Panc1 (cell line): ENCODE results near the gene GALNT9.

Experiments
- CTCF ChIP-seq: fragments of 450-650 bp; IDR thresholded peaks from 2 replicates; pipeline ENCODE4 v1.5.1; 2017; ENCODE audit warnings: mild to moderate bottlenecking
- POLR2AphosphoS5 ChIP-seq: IDR thresholded peaks from 2 replicates; pipeline ENCODE4 v1.6.1; 2012; ENCODE audit warnings: mild to moderate bottlenecking, low read depth, low read length, moderate library complexity
- REST ChIP-seq, 2 experiments: IDR thresholded peaks; 2 replicates each; pipeline ENCODE4 v1.6.1; 2011 to 2012; ENCODE audit warnings: low read depth in 2 of 2, control low read depth in 1 of 2, low read length in 1 of 2, mild to moderate bottlenecking in 1 of 2, moderate library complexity in 1 of 2; ENCODE audit not compliant: insufficient read depth in 1 of 2
- SIN3A ChIP-seq: IDR thresholded peaks from 2 replicates; pipeline ENCODE4 v1.6.1; 2012; ENCODE audit warnings: low read depth, mild to moderate bottlenecking, low read length, moderate library complexity, borderline replicate concordance; ENCODE audit not compliant: insufficient read depth

DNA sequence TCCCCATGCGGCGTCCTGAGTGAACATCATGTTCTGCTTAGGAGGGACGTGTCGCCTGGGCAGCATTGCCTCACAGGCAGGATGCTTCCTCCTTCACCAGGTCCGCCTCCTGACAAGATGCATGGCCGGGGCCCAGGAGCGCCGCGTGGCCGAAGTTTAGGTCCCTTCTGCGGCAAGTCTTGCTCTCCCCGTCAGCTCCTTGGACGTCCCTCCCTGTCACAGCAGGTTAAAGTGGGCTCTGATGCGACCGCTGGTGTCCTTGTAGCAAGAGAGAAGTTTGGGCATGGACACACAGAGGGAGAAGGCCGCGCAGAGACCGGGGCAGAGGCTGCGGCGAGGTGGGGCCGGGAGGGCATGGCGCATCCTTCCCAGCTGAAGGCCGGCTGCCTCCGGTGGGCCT is 9.4 kb upstream of the GALNT9 start:
- no peak for TF ChIP-seq CTCF
- TF ChIP-seq POLR2AphosphoS5: no peak
- TF ChIP-seq REST (IDR thresholded peaks at IDR 0.05; ENCODE audit: insufficient read depth in 1 of 2, low read depth in 2 of 2, low read length in 1 of 2): no peak
- no peak for TF ChIP-seq SIN3A
